Small intestine (tissue), 7 donors: ENCODE data around the gene GSTA3. TPM values are rescaled to one million over a fixed set of nuclear protein-coding genes. Genes with fewer than 3 reads are reported as not detected.
"Not testable (repeated sequence)": the region's sequence is repeated elsewhere in the genome, so short reads cannot be mapped to it uniquely, and the experiment has no call there.

Source experiments
- DNase-seq, 2 donors: peaks; one replicate each; pipeline versions ENCODE4 v3.0.0 to v3.0.0-alpha.2; 2013
- FAIRE-seq: peaks from 2 replicates; lab custom pipeline; 2012; peaks lifted over from hg19 to GRCh38; lab: Jason Lieb, UNC
- H3K27ac ChIP-seq, 3 donors: one replicate each; pipeline ENCODE4 v1.5.1; 2013; ENCODE audit warnings: low read length in 2 of 3, mild to moderate bottlenecking in 2 of 3, control low read depth in 1 of 3, inconsistent platforms in 1 of 3, low read depth in 1 of 3, moderate library complexity in 1 of 3
- H3K27me3 ChIP-seq, 3 donors: one replicate each; pipeline ENCODE4 v1.6.1; 2013; ENCODE audit warnings: low read length in 3 of 3, inconsistent platforms in 1 of 3; ENCODE audit not compliant: control insufficient read depth in 3 of 3, insufficient read depth in 3 of 3
- H3K36me3 ChIP-seq, 3 donors: one replicate each; pipeline ENCODE4 v1.6.1; 2013; ENCODE audit warnings: low read length in 3 of 3, inconsistent platforms in 1 of 3, low read depth in 1 of 3, mild to moderate bottlenecking in 1 of 3, moderate library complexity in 1 of 3; ENCODE audit not compliant: control insufficient read depth in 3 of 3, insufficient read depth in 2 of 3
- H3K4me1 ChIP-seq, 3 donors: one replicate each; pipeline ENCODE4 v1.6.1; 2013; ENCODE audit warnings: low read length in 2 of 3, inconsistent platforms in 1 of 3, low read depth in 1 of 3, mild to moderate bottlenecking in 1 of 3, moderate library complexity in 1 of 3; ENCODE audit not compliant: control insufficient read depth in 3 of 3, insufficient read depth in 2 of 3
- H3K4me3 ChIP-seq, 3 donors: one replicate each; pipeline ENCODE4 v1.5.1; 2013; ENCODE audit warnings: low read length in 3 of 3, control low read depth in 1 of 3, inconsistent platforms in 1 of 3, low read depth in 1 of 3, mild to moderate bottlenecking in 1 of 3, moderate library complexity in 1 of 3
- H3K9me3 ChIP-seq, 2 donors: one replicate each; pipeline ENCODE4 v1.6.1; 2013; ENCODE audit warnings: low read depth in 1 of 2, low read length in 1 of 2; ENCODE audit not compliant: control insufficient read depth in 2 of 2, insufficient read depth in 1 of 2
- WGBS, 3 donors: extraction: QIAGEN DNeasy Blood & Tissue Kit; methylation state at CpG; one replicate each; pipeline ENCODE4 v1.1.7; 2013; 5-methylcytosine and 5-hydroxymethylcytosine counted together
- polyA plus RNA-seq, 4 donors: library from polyadenylated mRNA; stranded (reverse) in 3 of 4; unstranded in 1 of 4; fragments of 200-250 nt in 3 of 4; fragments of 120-200 nt in 1 of 4; gene quantifications; one replicate each; pipeline versions ENCODE4 v1.2.1 to v1.2.3, GENCODE V29; 2013
- donor health status: healthy with polysubstance abuse.
- donor health status: control.
- donor health status: control.
- donor health status: Bipolar disorder and iron deficiency.
- donor health status: healthy.

GSTA3 gene
- polyA plus RNA-seq, 4 donors, result not detected

DNA sequence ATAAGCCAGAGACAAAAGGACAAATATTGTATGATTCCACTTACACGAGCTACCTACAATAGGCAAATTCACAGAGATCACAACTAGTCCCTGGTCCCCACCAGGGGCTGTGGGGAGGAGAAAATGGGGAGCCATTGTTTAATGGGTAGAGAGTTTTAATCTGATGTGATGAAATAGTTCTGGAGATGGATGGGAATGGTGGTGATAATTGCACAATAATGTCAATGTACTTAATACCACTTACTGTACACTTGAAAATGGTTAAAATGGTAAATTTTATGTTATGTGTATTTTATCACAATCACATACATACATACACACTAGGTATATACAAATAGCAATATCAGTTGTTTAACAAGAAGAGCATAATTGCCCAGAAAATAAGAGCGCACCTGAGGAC, 24.3 kb upstream of the GSTA3 start:
- H3K27ac ChIP-seq, result no peak overlapping the region
- WGBS, 3 donors, result 83 to 95% (median 88%) methylated on average over 2 of the region's 2 CpGs
- peaks cover 0 to 8% of the 10 kb centered on the region in 2 donors for H3K9me3 ChIP-seq
- FAIRE-seq (no peak), DNase-seq (no peak)
- H3K27me3 ChIP-seq, result no peaks in the 10 kb centered on the region
- no peak overlapping the region for H3K4me3 ChIP-seq
- H3K36me3 ChIP-seq, result no peaks in the 10 kb centered on the region
- no peaks in the 10 kb centered on the region for H3K4me1 ChIP-seq

GRCh38 chr6:52931351-52931750, 21.9 kb upstream of the GSTA3 start:
- DNase-seq (no peak), FAIRE-seq (no peak)
- Histone ChIP-seq H3K4me3 (no peak overlapping the region), H3K27ac (no peak overlapping the region), H3K27me3 (no peaks in the 10 kb centered on the region), H3K4me1 (no peaks in the 10 kb centered on the region), H3K36me3 (no peaks in the 10 kb centered on the region), H3K9me3 (peaks cover 0 to 8% of the 10 kb centered on the region in 2 donors)
- WGBS, 3 donors, result 75 to 90% (median 81%) methylated on average over 2 of the region's 2 CpGs

DNA sequence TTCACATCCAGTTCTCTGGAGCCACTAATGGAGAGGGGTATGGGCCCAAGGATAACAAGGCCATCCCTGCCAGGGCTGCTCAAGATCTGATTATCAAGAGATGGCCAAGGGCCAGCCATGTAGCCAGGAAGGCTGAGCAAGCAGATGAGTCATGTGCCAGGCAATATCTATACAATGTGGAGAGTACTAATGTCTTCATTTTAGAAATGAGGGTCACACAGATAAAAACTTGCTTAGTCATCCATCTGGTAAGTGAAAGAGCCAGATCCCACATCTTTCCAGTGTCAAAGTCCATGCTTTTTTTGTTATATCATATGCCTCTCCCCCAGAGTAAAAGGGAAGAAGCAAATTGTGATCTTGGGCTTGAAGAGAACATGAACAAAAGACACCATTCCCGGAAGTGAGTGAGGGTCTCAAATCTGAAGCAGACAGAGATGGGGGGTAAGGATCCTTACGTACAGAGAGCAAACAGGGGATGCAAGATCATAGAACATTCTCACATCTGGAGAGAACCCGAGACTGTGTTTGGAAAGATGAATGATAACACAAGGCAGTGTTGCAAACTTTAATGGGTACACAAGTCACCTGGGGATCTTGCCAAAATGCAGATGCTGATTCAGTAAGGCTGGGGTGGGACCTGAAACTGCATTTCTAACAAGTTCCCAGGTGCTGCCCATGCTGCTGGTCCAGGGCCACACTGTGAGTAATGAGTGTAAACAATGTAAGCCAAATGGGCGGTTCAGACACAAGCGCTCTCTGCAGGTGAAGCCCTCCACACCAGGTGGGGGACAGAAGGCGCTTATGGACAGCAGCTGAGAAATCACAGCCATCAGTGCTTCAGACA, 20.0 kb upstream of the GSTA3 start:
- no peaks in the 10 kb centered on the region for H3K27me3 ChIP-seq
- 76 to 91% (median 89%) methylated on average over 6 of the region's 6 CpGs for WGBS, 3 donors
- H3K4me3 ChIP-seq, result no peak overlapping the region
- H3K9me3 ChIP-seq, result peaks cover 0 to 8% of the 10 kb centered on the region in 2 donors
- FAIRE-seq (no peak), DNase-seq (peak; percentile 64 to 79)
- no peaks in the 10 kb centered on the region for H3K36me3 ChIP-seq
- no peak overlapping the region for H3K27ac ChIP-seq
- H3K4me1 ChIP-seq, result no peaks in the 10 kb centered on the region

DNA sequence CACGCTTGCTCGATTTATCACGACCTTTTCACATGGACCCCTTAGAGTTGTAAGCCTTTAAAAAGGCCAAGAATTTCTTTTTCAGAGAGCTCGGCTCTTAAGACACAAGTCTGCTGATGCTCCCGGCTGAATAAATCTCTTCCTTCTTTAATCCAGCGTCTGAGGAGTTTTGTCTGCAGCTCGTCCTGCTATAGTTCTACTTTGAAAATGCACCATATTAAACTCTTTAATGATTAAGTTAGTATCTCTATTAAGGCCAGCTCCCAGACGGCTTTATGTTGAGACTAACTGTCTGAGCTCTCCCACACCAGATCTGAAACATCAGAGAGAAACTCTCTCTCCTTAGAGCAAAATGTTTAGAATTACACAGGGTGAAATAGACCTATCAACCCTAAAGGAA, 18.0 kb upstream of the GSTA3 start:
- H3K36me3 ChIP-seq, result no peaks in the 10 kb centered on the region
- H3K9me3 ChIP-seq, result peaks cover 0 to 8% of the 10 kb centered on the region in 2 donors
- H3K4me3 ChIP-seq, result no peak overlapping the region
- FAIRE-seq, result no peak
- H3K27ac ChIP-seq, result no peak overlapping the region
- H3K27me3 ChIP-seq, result no peaks in the 10 kb centered on the region
- no peak for DNase-seq
- WGBS, 3 donors, result 77 to 88% (median 85%) methylated on average over 8 of the region's 8 CpGs
- no peaks in the 10 kb centered on the region for H3K4me1 ChIP-seq

DNA sequence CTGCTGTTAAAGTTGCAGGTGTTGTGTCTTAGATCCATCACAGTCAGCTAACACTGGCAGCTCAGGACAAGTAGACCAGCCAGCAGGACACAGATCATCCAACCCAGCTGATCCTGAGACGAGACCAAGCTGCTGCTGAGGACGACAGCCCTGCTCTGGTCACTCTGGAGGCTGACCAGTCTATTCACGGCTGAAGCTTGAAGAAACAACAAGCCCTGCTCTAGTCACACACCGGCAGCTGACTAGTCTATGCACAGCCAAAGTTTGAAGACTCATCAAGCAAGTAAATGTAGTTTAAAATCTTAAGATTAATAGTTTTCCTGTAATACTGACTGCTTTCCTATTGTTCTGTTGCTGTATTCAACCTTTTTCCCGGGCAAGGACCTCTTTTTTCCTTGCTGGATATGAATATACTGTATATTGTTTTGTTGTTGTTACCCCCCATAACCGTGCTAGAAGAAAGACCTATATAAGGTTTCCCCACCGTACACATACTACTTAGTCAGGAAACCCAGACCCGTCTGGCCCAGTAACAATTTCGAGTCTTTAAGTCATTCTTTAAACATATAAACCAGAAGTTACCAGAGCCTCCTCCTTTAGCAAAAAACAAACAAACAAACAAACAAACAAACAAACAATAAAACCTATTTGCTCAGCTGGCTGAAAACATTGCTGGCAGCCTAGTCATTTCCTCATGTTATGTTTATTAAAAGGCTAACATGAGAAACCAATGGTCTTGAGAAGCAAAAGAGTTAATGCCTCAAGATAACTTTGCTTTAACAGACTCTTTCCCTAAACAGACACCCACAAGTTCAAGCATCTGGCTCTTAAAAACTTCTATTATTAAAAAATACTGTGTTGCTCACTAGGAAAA, 16.7 kb upstream of the GSTA3 start:
- Histone ChIP-seq H3K9me3 (peaks cover 0 to 8% of the 10 kb centered on the region in 2 donors), H3K4me3 (no peak overlapping the region), H3K4me1 (no peaks in the 10 kb centered on the region), H3K36me3 (no peaks in the 10 kb centered on the region), H3K27ac (no peak overlapping the region), H3K27me3 (no peaks in the 10 kb centered on the region)
- DNase-seq (no peak), FAIRE-seq (no peak)
- WGBS, 3 donors, result 70 to 88% (median 72%) methylated on average over 9 of the region's 9 CpGs

DNA sequence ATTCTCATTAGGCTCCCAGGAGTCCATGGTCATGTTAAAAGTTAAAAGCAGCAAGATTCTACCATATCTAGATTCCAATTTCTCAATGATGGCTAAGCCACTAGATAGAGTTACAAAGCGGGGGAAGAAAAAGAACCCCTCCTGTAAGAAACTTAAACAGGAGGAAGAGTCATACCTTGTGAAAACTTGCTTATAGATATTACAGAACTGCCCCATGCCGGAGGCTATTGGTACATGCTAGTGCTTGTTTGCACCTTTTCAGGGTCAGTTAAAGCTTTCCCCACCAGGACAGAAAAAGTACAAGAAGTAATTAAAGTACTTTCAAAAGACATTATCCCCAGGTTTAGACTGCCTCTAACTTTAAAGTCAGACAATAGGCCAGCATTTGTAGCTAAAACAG, 15.5 kb upstream of the GSTA3 start:
- no peaks in the 10 kb centered on the region for H3K4me1 ChIP-seq
- 93 to 96% (median 94%) methylated on average over 2 of the region's 2 CpGs for WGBS, 3 donors
- FAIRE-seq, result no peak

DNA sequence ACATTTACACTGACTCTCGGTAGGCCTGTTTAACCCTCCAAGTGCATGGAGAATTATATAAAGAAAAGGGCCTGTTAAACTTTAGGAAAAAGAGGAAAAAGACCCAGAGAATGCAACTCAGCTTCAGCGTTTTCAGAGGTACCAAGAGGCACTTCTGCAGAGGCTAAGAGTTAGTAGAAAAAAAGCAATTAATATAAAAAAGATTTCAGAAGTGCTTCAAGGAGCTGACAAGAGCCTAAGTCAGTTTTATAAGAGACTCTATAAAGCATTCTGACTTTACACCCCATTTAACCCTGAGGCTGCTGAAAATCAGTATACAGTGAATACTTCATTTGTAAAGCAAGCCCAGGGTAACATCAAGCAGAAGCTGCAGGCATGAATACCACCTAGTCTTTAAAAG, 14.2 kb upstream of the GSTA3 start:
- FAIRE-seq, H3K36me3 ChIP-seq, H3K4me1 ChIP-seq, H3K27ac ChIP-seq, H3K4me3 ChIP-seq, H3K9me3 ChIP-seq, H3K27me3 ChIP-seq, DNase-seq: not testable (repeated sequence)
- WGBS, 3 donors, result 68 to 78% (median 70%) methylated on average over 2 of the region's 2 CpGs

More for the DNA sequence above, 15.5 kb upstream of the GSTA3 start:
- no peak overlapping the region for H3K4me3 ChIP-seq
- no peak overlapping the region for H3K27ac ChIP-seq
- H3K9me3 ChIP-seq, result peaks cover 0 to 8% of the 10 kb centered on the region in 2 donors
- no peaks in the 10 kb centered on the region for H3K36me3 ChIP-seq
- H3K27me3 ChIP-seq, result no peaks in the 10 kb centered on the region
- DNase-seq, result no peak

- FAIRE-seq (no peak), DNase-seq (no peak)
- no peaks in the 10 kb centered on the region for H3K27me3 ChIP-seq
- H3K4me1 ChIP-seq, result no peaks in the 10 kb centered on the region
- H3K27ac ChIP-seq, result no peak overlapping the region
- no peaks in the 10 kb centered on the region for H3K36me3 ChIP-seq
- H3K4me3 ChIP-seq, result no peak overlapping the region
- H3K9me3 ChIP-seq, result no peaks in the 10 kb centered on the region
- 93 to 96% (median 95%) methylated on average over 10 of the region's 10 CpGs for WGBS, 3 donors
Observed at GRCh38 chr6:52922161-52922560, 12.7 kb upstream of the GSTA3 start.
